Keratinocyte (primary cell): ENCODE measurements around the gene THOC2.

ENCODE experiments used
- CTCF ChIP-seq, 3 experiments: IDR thresholded peaks in 1 of 3; conservative IDR thresholded peaks in 1 of 3; optimal IDR thresholded peaks in 1 of 3; 2 replicates in 2 of 3; 3 replicates in 1 of 3; pipeline versions ENCODE3 to v1.5.1; 2011; ENCODE audit warnings: low read length in 3 of 3, mild to moderate bottlenecking in 3 of 3, moderate library complexity in 2 of 3, control low read depth in 1 of 3, inconsistent platforms in 1 of 3; ENCODE audit not compliant: insufficient read depth in 2 of 3; ENCODE audit errors: extremely low read depth in 1 of 3
- EZH2 ChIP-seq: IDR thresholded peaks from one replicate; pipeline ENCODE4 v1.6.1; 2012; ENCODE audit warnings: inconsistent platforms, mild to moderate bottlenecking, low read length, moderate library complexity

- TF ChIP-seq CTCF (optimal IDR thresholded peaks at IDR 0.05 in 1 of 3, IDR thresholded peaks at IDR 0.05 in 1 of 3, conservative IDR thresholded peaks at IDR 0.05 in 1 of 3; ENCODE audit: extremely low read depth in 1 of 3, insufficient read depth in 2 of 3, low read length in 3 of 3), result no peak
- no peak for TF ChIP-seq EZH2
These were observed 9.6 kb upstream of the THOC2 start for GRCh38 chrX:123742440-123742839.
